LNCAP (cell line): ENCODE measurements around the gene PRDM16.

ENCODE experiments used
- TF ChIP-seq, protein P1 (sequence below): fragments of 450-650 bp; IDR thresholded peaks from 2 replicates; pipeline ENCODE4 v1.5.1; 2017; ENCODE audit warnings: mild to moderate bottlenecking

Gene PRDM16

DNA sequence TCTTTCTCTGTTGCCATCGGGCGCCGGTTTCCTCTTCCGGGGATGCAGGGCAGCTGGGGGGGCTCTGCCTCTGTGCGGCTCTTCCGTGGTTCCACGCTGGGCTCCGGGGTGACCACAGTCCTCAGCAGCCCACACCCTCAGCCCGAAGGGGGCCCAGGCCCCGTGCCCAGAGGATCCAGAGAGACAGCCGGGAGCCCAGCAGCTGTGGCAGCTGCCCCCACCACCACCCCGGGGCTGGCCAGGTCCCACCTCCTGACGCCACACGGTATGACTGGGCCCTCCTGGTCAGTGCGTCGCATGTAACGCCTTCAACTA is 172.2 kb downstream of the PRDM16 start:
- TF ChIP-seq, protein P1, sequence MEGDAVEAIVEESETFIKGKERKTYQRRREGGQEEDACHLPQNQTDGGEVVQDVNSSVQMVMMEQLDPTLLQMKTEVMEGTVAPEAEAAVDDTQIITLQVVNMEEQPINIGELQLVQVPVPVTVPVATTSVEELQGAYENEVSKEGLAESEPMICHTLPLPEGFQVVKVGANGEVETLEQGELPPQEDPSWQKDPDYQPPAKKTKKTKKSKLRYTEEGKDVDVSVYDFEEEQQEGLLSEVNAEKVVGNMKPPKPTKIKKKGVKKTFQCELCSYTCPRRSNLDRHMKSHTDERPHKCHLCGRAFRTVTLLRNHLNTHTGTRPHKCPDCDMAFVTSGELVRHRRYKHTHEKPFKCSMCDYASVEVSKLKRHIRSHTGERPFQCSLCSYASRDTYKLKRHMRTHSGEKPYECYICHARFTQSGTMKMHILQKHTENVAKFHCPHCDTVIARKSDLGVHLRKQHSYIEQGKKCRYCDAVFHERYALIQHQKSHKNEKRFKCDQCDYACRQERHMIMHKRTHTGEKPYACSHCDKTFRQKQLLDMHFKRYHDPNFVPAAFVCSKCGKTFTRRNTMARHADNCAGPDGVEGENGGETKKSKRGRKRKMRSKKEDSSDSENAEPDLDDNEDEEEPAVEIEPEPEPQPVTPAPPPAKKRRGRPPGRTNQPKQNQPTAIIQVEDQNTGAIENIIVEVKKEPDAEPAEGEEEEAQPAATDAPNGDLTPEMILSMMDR: no peak

DNA sequence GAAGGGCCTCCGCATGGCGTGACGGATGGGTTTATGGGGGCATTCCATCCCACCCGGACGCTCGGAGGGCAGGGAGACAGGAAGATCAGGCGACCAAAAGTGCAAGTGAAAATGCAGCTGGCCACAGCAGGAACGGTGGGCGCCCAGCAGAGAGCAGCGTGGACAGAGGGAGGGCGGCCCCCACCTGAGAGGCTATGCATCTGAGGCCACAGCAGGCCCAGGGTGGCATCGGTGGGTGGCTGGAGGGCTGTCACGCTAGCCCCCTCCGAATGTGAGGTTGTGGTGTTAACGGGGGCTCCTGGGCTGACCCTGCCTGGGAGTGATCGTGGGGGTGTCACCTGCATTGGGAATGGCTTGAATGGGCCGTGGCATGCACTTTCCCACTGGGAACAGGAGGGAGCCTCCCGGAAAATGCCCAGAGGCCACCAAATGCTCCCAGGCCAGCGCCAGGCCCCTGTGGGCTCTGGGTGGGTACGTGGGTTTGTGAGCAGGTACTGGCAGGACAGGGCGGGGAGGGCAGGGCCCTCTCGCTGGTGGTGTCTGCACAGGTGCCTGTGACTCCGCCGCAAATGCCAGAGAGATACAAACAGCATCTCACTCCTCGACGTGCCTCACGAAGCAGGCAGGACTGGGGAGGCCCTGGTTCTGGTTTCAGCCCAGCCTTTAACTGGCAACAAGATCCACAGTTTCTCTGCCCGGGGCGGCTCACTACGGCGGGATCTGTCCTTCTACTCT is 172.8 kb downstream of the PRDM16 start:
- TF ChIP-seq, protein P1: no peak

DNA sequence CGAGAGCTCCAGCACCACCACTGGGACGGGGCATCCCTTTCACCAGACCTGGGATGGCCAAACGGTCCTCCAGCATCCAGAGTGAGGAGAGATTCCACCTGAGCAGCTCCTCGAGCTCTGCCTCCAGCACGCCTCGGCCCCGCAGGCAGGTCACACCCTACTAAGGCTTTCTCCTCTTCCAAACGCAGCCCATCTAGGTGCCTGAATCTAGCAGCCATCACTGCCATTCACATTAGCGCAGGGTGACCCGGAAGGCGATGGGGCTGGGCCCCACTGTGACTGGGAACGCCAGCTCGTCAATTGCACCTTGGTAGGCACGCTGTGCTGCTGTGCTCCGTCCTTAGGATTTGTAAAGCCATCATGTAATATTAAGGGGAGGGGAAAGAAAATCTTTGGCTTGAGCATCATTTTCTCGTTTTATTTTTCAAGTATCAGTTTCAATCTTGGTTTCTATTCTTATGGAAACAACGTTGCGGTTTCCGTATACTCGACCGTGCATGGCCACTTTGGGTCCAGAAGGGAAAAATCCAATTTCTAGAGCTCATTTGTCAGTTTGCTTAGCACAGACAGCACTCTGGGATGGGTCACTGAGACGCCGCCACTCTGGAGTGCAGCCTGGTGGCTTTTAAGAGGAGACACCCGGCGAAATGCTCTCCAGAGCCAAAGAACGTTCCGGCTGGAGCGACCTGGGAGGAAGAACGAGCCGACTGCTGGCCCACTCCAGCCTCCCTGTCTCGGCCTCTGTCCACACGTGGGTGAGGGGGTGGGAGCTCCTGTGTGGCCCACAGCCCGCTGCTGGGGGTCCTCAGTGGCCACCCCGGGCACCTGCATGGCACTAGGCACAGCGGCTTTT is 173.6 kb downstream of the PRDM16 start:
- TF ChIP-seq, protein P1: no peak

DNA sequence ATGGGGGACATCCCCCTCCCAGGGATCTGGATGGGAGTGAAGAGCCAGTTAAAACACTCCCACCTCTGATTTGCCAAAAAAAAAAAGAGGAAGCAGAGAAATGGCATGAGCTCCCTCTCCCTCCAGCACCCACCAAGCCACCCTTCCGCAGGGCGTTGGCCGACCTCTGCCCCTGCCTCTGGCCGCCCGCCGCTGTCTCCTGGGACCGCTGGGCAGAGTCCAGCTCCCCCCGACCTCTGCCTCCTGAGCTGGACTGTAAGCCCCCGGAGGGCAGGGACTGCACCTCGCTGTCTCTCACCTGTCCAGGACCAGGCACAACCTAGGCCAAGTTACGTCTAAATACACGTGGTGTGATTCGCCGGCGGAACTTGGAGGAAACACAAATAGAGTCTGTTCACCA is 174.3 kb downstream of the PRDM16 start:
- TF ChIP-seq, protein P1: no peak

DNA sequence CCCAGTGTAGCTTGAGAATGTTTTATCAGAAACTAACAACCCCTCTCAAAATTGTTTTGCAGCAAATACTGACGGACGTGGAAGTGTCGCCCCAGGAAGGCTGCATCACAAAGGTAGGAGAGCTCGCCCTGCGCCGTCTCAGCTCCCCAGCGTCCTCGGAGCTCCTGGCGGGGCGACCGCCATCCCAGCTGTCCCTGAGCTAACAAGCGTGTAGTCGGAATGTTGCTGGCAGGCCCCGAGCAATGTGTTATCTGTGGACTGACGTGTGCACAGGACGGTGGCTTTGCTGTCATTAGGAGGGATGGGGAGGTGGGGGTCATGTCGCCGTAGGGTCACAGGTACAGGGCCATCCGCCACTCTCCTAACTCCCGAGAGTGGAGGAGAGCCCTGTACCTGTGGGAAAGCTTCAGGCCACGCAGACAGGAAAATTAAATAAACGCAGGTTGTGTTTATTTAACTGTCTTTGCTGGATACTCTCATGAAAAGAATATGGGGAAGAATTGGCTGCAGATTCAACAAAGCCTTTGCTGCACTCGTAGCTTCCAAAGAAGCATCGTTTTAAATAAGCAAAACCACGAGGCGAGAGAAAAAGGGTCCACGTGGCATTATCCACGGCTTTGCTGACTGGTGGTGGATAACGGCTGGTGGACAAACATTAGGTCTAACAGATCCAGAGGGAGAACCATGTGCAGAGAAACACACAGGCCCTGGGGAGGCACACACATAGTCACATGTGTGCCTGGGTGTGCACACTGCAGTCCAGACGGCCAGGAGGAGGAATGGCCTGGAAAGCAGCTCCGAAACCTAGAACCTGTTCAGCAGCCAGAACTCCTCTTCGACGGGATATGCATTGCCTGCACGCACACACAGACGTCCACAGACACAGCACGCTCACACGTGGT is 175.3 kb downstream of the PRDM16 start:
- TF ChIP-seq, protein P1: no peak

DNA sequence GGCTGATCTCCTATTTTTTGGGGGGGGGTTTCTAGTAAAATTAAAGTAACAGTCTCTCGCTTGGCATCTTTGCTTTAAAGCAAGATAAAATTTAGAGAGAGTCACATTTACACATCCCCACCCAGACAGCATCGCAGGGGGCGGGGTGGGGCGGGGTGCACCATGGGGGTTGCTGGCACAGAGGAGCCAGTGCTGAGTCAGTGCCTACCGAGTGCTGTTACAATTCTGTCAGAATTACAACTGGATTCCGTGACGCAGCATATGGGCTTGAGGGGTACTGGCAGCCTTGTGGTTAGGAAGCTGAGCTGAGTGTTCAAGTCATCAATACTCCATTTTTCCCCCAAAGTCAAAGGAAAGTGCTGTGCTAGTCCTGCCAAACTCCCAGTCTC is 175.9 kb downstream of the PRDM16 start:
- TF ChIP-seq, protein P1: no peak

DNA sequence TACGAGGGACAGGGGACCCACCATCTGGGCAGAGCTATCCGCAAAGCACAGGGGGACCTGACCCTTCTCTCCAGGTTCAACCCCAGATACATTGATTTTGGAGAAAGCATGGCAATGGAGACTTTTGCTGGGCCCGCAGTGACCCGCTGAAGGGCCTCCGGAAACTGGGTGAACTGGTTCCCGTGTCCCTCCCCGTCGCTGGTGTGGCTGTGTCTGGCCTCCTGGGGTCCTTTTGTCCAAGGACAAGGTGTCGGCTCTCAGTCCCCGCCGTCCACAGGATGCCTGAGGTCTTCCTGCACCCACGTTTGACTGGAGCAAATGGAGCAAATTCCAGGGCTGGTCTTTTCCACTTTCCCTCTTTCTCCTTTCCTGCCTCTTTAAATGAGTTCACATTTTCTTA is 176.3 kb downstream of the PRDM16 start:
- TF ChIP-seq, protein P1: no peak
